ENCODE data around the gene ARAP2. TPM values are rescaled to one million over a fixed set of nuclear protein-coding genes. Genes with fewer than 3 reads are reported as not detected.

The ARAP2 gene
- total RNA-seq, 1 experiment from 2014 or later, result 8.3 TPM

- in situ Hi-C loops (cut with HindIII; ENCODE audit: low pct_unique_long_range_greater_than_20kb, low sequenced_read_pairs), result no loop called here
- peak; percentile 43 for DNase-seq (ENCODE audit: low read depth, low spot score)
Observed at GRCh38 chr4:36088542-36088941, 155.8 kb downstream of the ARAP2 start.

GRCh38 chr4:36086261-36086786 lies 158.0 kb downstream of the ARAP2 start:
- no peak for DNase-seq (ENCODE audit: low read depth, low spot score)
- in situ Hi-C loops (cut with HindIII; ENCODE audit: low pct_unique_long_range_greater_than_20kb, low sequenced_read_pairs), result no loop called here

GRCh38 chr4:36082817-36083216 lies 161.5 kb downstream of the ARAP2 start:
- DNase-seq (ENCODE audit: low read depth, low spot score), result no peak
- in situ Hi-C loops (cut with HindIII; ENCODE audit: low pct_unique_long_range_greater_than_20kb, low sequenced_read_pairs), result no loop called here

GRCh38 chr4:36081185-36081584 lies 163.1 kb downstream of the ARAP2 start:
- in situ Hi-C loops (cut with HindIII; ENCODE audit: low pct_unique_long_range_greater_than_20kb, low sequenced_read_pairs), result no loop called here
- no peak for DNase-seq (ENCODE audit: low read depth, low spot score)

DNA sequence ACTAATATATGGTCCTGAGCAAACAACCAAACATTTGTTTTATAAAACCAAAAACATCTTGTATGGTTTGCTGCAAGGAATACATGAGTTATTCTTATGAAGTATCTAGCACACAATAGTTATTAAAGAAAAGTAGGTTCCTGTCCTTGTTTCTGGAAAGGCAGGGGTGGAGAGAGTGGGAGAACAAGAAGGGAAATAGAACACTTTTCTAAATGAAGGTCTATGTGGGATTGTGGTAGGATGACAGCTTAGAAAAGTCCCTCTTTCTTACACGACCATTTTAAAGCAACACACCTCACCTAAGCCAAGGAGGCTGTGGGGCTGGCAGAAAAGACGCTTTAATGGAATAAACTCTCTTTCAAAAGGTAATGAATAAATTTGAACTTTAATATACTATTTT lies 164.6 kb downstream of the ARAP2 start:
- no peak for DNase-seq (ENCODE audit: low read depth, low spot score)
- in situ Hi-C loops (cut with HindIII; ENCODE audit: low pct_unique_long_range_greater_than_20kb, low sequenced_read_pairs), result no loop called here

- in situ Hi-C loops (cut with HindIII; ENCODE audit: low pct_unique_long_range_greater_than_20kb, low sequenced_read_pairs), result no loop called here
- no peak for DNase-seq (ENCODE audit: low read depth, low spot score)
Observed at GRCh38 chr4:36078319-36078718, 166.0 kb downstream of the ARAP2 start.

DNA sequence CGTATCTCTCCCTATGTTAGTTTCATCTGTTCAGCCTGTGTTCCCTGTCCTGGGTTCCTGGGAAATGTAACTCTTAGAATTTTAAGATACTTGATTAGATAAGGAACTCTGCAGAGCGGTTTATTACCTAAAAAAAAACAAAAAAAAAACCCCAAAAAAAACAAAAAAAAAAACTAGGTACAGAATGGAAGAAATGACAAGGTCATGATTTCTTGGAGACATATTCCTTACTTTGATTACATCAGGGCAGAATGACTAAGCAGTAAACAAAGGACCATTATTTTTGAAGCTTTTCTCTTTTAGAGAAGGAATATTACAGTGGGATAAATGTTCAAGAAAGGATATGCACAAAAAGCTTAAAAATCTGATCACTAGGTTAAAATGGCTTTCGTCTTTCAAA lies 171.8 kb downstream of the ARAP2 start:
- DNase-seq (ENCODE audit: low read depth, low spot score), result no peak
- in situ Hi-C loops (cut with HindIII; ENCODE audit: low pct_unique_long_range_greater_than_20kb, low sequenced_read_pairs), result no loop called here

GRCh38 chr4:36067116-36067515 lies 177.2 kb downstream of the ARAP2 start:
- no peak for DNase-seq (ENCODE audit: low read depth, low spot score)
- in situ Hi-C loops (cut with HindIII; ENCODE audit: low pct_unique_long_range_greater_than_20kb, low sequenced_read_pairs), result no loop called here

GRCh38 chr4:36065274-36065871 lies 178.9 kb downstream of the ARAP2 start:
- in situ Hi-C loops (cut with HindIII; ENCODE audit: low pct_unique_long_range_greater_than_20kb, low sequenced_read_pairs), result no loop called here
- no peak for DNase-seq (ENCODE audit: low read depth, low spot score)

DNA sequence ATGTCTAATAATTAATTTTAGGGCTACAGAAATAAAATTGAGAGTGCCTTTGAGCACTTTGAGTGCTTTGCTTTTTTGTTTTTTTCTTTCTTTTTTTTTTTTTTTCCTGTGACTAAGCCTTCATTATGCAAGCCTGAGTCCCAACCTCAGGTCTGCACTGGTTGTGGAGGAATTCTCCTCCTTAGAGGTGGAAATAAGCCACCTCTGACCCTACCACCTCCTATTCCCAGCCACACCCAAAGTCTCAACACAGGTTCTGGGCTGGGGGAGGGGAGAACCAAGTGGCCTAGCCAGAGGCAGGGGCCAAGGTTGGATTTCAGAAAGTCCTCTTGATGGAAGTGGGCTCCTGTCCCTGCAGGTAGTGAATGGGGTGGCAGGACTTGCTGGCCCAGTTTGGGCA lies 180.2 kb downstream of the ARAP2 start:
- in situ Hi-C loops (cut with HindIII; ENCODE audit: low pct_unique_long_range_greater_than_20kb, low sequenced_read_pairs), result no loop called here
- no peak for DNase-seq (ENCODE audit: low read depth, low spot score)

DNA sequence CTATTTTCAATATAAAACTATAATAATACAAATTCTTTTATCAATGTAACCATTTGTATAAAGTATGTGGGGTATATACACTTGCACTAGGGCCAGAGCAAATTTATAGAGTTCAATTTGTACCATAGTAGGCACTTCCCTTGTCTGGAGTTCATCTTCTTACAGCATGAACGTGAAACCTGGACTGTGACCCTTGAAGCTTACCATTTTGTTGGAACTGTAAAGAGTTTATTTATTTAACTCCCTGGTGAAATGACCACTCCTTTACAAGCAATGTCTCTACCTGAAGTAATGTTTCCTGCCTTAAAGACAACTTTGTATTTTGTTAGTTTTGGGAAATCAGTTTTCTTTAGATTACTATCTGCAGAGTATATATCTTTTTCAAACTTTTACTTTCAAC lies 188.2 kb downstream of the ARAP2 start:
- in situ Hi-C loops (cut with HindIII; ENCODE audit: low pct_unique_long_range_greater_than_20kb, low sequenced_read_pairs), result no loop called here
- DNase-seq (ENCODE audit: low read depth, low spot score), result no peak

DNA sequence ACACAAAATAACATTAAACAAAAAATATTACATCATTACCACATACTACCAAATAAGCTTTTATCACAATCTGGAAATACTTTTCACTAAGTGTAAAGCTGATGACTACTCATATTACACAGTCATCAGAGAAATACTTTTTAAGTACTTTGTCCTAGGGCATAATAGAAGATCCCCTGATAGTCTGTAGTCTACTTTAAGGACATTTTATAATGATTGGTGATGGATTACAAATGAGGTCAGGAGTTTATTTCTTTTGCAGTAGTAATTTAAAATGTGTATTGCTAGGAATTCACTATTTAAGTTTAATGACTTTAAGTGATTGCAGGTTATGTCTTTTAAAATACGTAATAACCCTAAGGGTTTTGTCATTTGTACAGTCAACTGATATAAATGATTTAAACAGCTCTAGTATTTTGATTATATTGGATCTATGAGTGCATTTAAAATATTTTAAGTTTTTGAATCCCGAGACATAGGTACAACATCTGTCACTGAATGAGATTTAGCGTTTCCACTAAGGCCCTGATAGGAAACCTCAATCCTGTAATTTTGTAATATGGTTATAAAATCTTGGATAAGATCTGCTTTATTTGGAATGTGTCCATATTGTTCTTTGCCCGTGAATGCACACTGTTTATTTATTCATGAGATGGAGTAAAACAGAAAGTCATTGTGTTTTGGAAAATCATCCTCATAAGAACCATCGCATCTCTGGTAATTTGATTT lies 189.5 kb downstream of the ARAP2 start:
- no peak for DNase-seq (ENCODE audit: low read depth, low spot score)
- in situ Hi-C loops (cut with HindIII; ENCODE audit: low pct_unique_long_range_greater_than_20kb, low sequenced_read_pairs), result no loop called here

DNA sequence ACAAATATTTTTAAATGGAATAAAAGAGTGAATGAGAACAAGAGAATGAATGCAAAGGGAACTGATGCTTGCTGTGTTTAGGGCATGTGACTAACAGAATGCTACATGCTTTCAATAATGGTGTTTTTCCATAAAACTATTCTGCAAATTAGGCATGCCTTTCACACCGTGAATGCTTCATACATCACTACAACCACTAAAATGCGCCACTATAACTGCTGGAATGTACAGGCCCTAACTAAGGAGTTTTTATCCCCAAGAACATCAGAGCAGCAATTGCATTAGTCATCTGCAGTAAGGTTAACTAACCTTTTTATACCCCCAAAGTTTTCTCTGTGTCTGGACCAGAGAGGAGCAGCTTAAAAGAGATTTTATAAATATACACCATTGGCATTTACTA lies 190.4 kb downstream of the ARAP2 start:
- DNase-seq (ENCODE audit: low read depth, low spot score), result no peak
- in situ Hi-C loops (cut with HindIII; ENCODE audit: low pct_unique_long_range_greater_than_20kb, low sequenced_read_pairs), result no loop called here

DNA sequence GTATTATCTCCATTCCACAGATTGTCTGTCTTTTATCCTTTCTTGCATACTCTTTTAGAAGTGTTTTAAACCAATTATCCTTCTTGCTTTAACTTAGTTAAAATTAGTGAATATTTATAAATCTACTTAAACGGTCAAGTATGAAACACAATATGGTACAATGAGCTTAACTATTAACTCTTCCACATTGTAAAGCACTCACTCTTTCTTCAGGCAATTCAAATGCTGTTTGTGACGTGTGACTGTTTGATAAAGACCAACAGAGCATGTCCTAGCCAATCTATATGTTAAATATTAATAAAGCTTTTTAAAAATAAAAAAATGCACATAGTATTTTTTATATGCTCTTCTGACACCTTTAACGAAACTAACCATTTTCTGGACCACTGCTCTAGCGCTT lies 192.7 kb downstream of the ARAP2 start:
- DNase-seq (ENCODE audit: low read depth, low spot score), result no peak
- in situ Hi-C loops (cut with HindIII; ENCODE audit: low pct_unique_long_range_greater_than_20kb, low sequenced_read_pairs), result no loop called here

- in situ Hi-C loops (cut with HindIII; ENCODE audit: low pct_unique_long_range_greater_than_20kb, low sequenced_read_pairs), result no loop called here
- no peak for DNase-seq (ENCODE audit: low read depth, low spot score)
Observed at GRCh38 chr4:36046026-36046425, 198.3 kb downstream of the ARAP2 start.

DNA sequence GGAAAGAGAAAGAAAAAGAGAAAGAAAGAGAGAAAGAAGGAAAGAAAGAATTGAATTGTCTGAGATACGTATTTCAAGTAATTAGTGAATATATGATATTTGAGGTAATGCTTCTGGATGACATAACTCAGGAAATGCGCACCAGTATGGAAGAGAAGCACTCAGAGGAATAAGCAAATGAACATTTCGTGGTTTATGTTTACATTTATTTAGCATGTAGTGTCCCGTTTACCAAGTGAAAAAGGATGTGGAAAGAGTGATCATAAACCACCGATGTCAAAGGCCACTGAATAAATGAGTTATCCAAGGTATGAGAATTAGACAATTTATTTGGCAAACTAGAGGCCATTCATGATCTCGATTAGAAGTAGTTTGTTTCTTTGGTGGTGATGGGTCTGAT lies 200.4 kb downstream of the ARAP2 start:
- no peak for DNase-seq (ENCODE audit: low read depth, low spot score)
- in situ Hi-C loops (cut with HindIII; ENCODE audit: low pct_unique_long_range_greater_than_20kb, low sequenced_read_pairs), result no loop called here

- no peak for DNase-seq (ENCODE audit: low read depth, low spot score)
- in situ Hi-C loops (cut with HindIII; ENCODE audit: low pct_unique_long_range_greater_than_20kb, low sequenced_read_pairs), result no loop called here
Observed at GRCh38 chr4:36043241-36043640, 201.1 kb downstream of the ARAP2 start.

GRCh38 chr4:36042122-36042970 lies 202.0 kb downstream of the ARAP2 start:
- DNase-seq (ENCODE audit: low read depth, low spot score), result no peak
- in situ Hi-C loops (cut with HindIII; ENCODE audit: low pct_unique_long_range_greater_than_20kb, low sequenced_read_pairs), result no loop called here

Measured in SK-MEL-5 (cell line).